Body of pancreas (tissue), 4 donors: ENCODE results near the gene NIPAL3. TPM values are rescaled to one million over a fixed set of nuclear protein-coding genes. Genes with fewer than 3 reads are reported as not detected.

Experiments
- ATAC-seq: fragments of 150-250 bp; one replicate; pipeline ENCODE4 v1.9.1; 2016
- DNase-seq, 4 donors: peaks; one replicate each; pipeline ENCODE4 v3.0.0-alpha.2; 2019
- H3K27ac ChIP-seq, 4 donors: fragments of 200-600 bp; sonication (generic); 1 replicate in 3 of 4; 2 replicates in 1 of 4; pipeline versions ENCODE4 v1.5.1 to v1.6.1; 2016 to 2019; ENCODE audit warnings: mild to moderate bottlenecking in 1 of 4, mixed read lengths in 1 of 4, moderate library complexity in 1 of 4
- H3K27me3 ChIP-seq, 2 donors: fragments of 200-600 bp; sonication (generic); one replicate each; pipeline ENCODE4 v1.6.0; 2016; ENCODE audit warnings: mild to moderate bottlenecking in 1 of 2
- H3K36me3 ChIP-seq, 2 donors: fragments of 200-600 bp; sonication (generic); replicated peaks in 1 of 2; 2 replicates each; pipeline ENCODE4 v1.5.1; 2016; ENCODE audit warnings: low read depth in 2 of 2; ENCODE audit not compliant: insufficient read depth in 1 of 2
- H3K4me1 ChIP-seq: fragments of 200-600 bp; sonication (generic); one replicate; pipeline ENCODE4 v1.6.0; 2016
- H3K4me3 ChIP-seq, 2 donors: fragments of 200-600 bp; sonication (generic); 1 replicate in 1 of 2; 2 replicates in 1 of 2; pipeline ENCODE4 v1.5.1; 2016 to 2019
- H3K9me3 ChIP-seq, 3 donors: fragments of 200-600 bp; sonication (generic); 1 replicate in 2 of 3; 2 replicates in 1 of 3; pipeline ENCODE4 v1.5.1; 2016
- POLR2A ChIP-seq, 3 donors: fragments of 450-650 bp; IDR thresholded peaks; one replicate each; pipeline ENCODE4 v1.6.1; 2016; ENCODE audit warnings: antibody characterized with exemption in 3 of 3, mild to moderate bottlenecking in 2 of 3
- WGBS, 2 donors: methylation state at CpG; one replicate each; pipeline ENCODE4 v1.1.5; 2017; 5-methylcytosine and 5-hydroxymethylcytosine counted together
- intact Hi-C: fragments of 100-400 bp; cut with DNase I; formaldehyde crosslinking; loops from one replicate; pipeline ENCODE4 v1.15.1; 2023
- total RNA-seq, 2 donors: library from RNA; depleted of rRNA; stranded (reverse); fragments of >200 nt; gene quantifications; one replicate each; pipeline ENCODE4 v1.1.0, GENCODE V29; 2016
- TF ChIP-seq, protein P1 (sequence below), 7 experiments: fragments of 450-650 bp in 4 of 7; fragments of 200-600 bp in 3 of 7; sonication (generic) in 3 of 7; IDR thresholded peaks; one replicate each; pipeline ENCODE4 v1.5.1; 2016 to 2019; ENCODE audit warnings: antibody characterized with exemption in 7 of 7

NIPAL3 gene
- total RNA-seq, 2 donors from 2014 or later: 36.8 to 65.9 TPM

GRCh38 chr1:24450316-24450715 lies 34.7 kb downstream of the NIPAL3 start:
- no peaks in the 10 kb centered on the region for H3K9me3 ChIP-seq
- DNase-seq (no peak), ATAC-seq (no peak)
- H3K27me3 ChIP-seq: no peaks in the 10 kb centered on the region
- 91 to 95% methylated on average over 4 of the region's 4 CpGs for WGBS, 2 donors
- H3K4me3 ChIP-seq: no peak overlapping the region
- no peak overlapping the region for H3K27ac ChIP-seq
- intact Hi-C loops: no loop called here
- no peaks in the 10 kb centered on the region for H3K4me1 ChIP-seq
- TF ChIP-seq POLR2A (IDR thresholded peaks at IDR 0.05): no peak
- TF ChIP-seq, protein P1, sequence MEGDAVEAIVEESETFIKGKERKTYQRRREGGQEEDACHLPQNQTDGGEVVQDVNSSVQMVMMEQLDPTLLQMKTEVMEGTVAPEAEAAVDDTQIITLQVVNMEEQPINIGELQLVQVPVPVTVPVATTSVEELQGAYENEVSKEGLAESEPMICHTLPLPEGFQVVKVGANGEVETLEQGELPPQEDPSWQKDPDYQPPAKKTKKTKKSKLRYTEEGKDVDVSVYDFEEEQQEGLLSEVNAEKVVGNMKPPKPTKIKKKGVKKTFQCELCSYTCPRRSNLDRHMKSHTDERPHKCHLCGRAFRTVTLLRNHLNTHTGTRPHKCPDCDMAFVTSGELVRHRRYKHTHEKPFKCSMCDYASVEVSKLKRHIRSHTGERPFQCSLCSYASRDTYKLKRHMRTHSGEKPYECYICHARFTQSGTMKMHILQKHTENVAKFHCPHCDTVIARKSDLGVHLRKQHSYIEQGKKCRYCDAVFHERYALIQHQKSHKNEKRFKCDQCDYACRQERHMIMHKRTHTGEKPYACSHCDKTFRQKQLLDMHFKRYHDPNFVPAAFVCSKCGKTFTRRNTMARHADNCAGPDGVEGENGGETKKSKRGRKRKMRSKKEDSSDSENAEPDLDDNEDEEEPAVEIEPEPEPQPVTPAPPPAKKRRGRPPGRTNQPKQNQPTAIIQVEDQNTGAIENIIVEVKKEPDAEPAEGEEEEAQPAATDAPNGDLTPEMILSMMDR (IDR thresholded peaks at IDR 0.05): no peak
- peaks cover 5 to 9% of the 10 kb centered on the region in 2 donors for H3K36me3 ChIP-seq

GRCh38 chr1:24450857-24451397 lies 35.3 kb downstream of the NIPAL3 start:
- no peaks in the 10 kb centered on the region for H3K27me3 ChIP-seq
- 93 to 95% methylated on average over 5 of the region's 5 CpGs for WGBS, 2 donors
- H3K4me3 ChIP-seq: no peak overlapping the region
- no peaks in the 10 kb centered on the region for H3K4me1 ChIP-seq
- TF ChIP-seq POLR2A (IDR thresholded peaks at IDR 0.05): no peak
- TF ChIP-seq, protein P1 (IDR thresholded peaks at IDR 0.05): no peak
- no peak overlapping the region for H3K27ac ChIP-seq
- ATAC-seq (no peak), DNase-seq (no peak)
- H3K9me3 ChIP-seq: no peaks in the 10 kb centered on the region
- peaks cover 5 to 11% of the 10 kb centered on the region in 2 donors for H3K36me3 ChIP-seq
- intact Hi-C loops: no loop called here

- no peaks in the 10 kb centered on the region for H3K4me1 ChIP-seq
- 71 to 84% methylated on average over 3 of the region's 3 CpGs for WGBS, 2 donors
- DNase-seq: no peak
- intact Hi-C loops: no loop called here
- H3K36me3 ChIP-seq: peaks cover 5 to 11% of the 10 kb centered on the region in 2 donors
- no peaks in the 10 kb centered on the region for H3K9me3 ChIP-seq
- ATAC-seq: no peak
- no peaks in the 10 kb centered on the region for H3K27me3 ChIP-seq
- H3K27ac ChIP-seq: no peak overlapping the region
- TF ChIP-seq POLR2A (IDR thresholded peaks at IDR 0.05): no peak
- TF ChIP-seq, protein P1 (IDR thresholded peaks at IDR 0.05): no peak
- H3K4me3 ChIP-seq: no peak overlapping the region
Measured at GRCh38 chr1:24451746-24452145, 36.1 kb downstream of the NIPAL3 start.

GRCh38 chr1:24452922-24453485 lies 37.4 kb downstream of the NIPAL3 start:
- Histone ChIP-seq H3K4me3 (no peak overlapping the region), H3K27ac (no peak overlapping the region), H3K36me3 (peaks cover 5 to 17% of the 10 kb centered on the region in 2 donors), H3K27me3 (no peaks in the 10 kb centered on the region), H3K4me1 (no peaks in the 10 kb centered on the region), H3K9me3 (no peaks in the 10 kb centered on the region)
- no peak for TF ChIP-seq POLR2A (IDR thresholded peaks at IDR 0.05)
- TF ChIP-seq, protein P1 (IDR thresholded peaks at IDR 0.05): no peak
- WGBS, 2 donors: 90 to 98% methylated on average over 7 to 8 of the region's 8 CpGs
- intact Hi-C loops: no loop called here
- ATAC-seq (no peak), DNase-seq (no peak)

DNA sequence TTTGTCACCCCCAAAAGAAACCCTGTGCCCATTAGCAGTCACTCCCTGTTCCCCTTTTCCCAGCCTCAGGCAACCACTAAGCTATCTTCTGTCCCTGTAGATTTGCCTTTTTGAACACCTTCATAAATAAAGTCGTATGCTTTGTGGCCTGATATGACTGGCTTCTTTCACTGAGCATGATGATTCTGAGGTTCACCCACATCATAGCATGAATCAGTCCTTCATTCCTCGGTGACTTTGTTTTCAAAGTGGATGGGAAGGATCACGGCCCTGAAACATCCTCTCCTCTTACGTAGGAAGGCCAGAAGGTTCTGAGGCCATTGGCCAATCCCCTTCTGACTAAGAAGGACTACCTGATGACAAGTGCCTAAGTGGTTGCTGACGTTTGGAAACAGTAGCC lies 39.1 kb downstream of the NIPAL3 start:
- intact Hi-C loops: no loop called here
- peaks cover 5 to 27% of the 10 kb centered on the region in 2 donors for H3K36me3 ChIP-seq
- TF ChIP-seq POLR2A (IDR thresholded peaks at IDR 0.05): no peak
- TF ChIP-seq, protein P1 (IDR thresholded peaks at IDR 0.05): no peak
- H3K9me3 ChIP-seq: no peaks in the 10 kb centered on the region
- no peak overlapping the region for H3K4me3 ChIP-seq
- ATAC-seq (no peak), DNase-seq (no peak)
- no peaks in the 10 kb centered on the region for H3K27me3 ChIP-seq
- H3K27ac ChIP-seq: no peak overlapping the region
- 82 to 84% methylated on average over 5 of the region's 5 CpGs for WGBS, 2 donors
- H3K4me1 ChIP-seq: no peaks in the 10 kb centered on the region
